COLO668 (cell line): Measurements from ENCODE around the gene RND3.

Experiments used
- DNase-seq: peaks from one replicate; lab custom pipeline; 2025; ENCODE audit not compliant: unreplicated experiment; lab: John Stamatoyannopoulos, UW

The RND3 gene

GRCh38 chr2:150487537-150488429, at the start of gene RND3:
Gene RND3 (minus strand): TSS chr2:150487667. CDS start chr2:150487417, 250 bp downstream.
- peak; percentile 95 for DNase-seq

- DNase-seq, result no peak
Observed at GRCh38 chr2:150535176-150535575, 47.7 kb upstream of the RND3 start.

- DNase-seq, result no peak
Observed at GRCh38 chr2:150532879-150533278, 45.4 kb upstream of the RND3 start.

GRCh38 chr2:150532020-150532419, 44.6 kb upstream of the RND3 start:
- DNase-seq, result no peak

- no peak for DNase-seq
Observed at GRCh38 chr2:150531591-150531990, 44.1 kb upstream of the RND3 start.

- DNase-seq, result no peak
Observed at GRCh38 chr2:150530168-150530567, 42.7 kb upstream of the RND3 start.

- DNase-seq, result no peak
Observed at GRCh38 chr2:150528861-150529801, 41.7 kb upstream of the RND3 start.

GRCh38 chr2:150526827-150527226, 39.4 kb upstream of the RND3 start:
- no peak for DNase-seq

GRCh38 chr2:150526006-150526405, 38.5 kb upstream of the RND3 start:
- DNase-seq, result no peak

- no peak for DNase-seq
Observed at GRCh38 chr2:150522269-150522668, 34.8 kb upstream of the RND3 start.

GRCh38 chr2:150520887-150521664, 33.6 kb upstream of the RND3 start:
- DNase-seq, result no peak

GRCh38 chr2:150520033-150520432, 32.6 kb upstream of the RND3 start:
- DNase-seq, result no peak

GRCh38 chr2:150517951-150518680, 30.6 kb upstream of the RND3 start:
- DNase-seq, result no peak

GRCh38 chr2:150513647-150514046, 26.2 kb upstream of the RND3 start:
- no peak for DNase-seq

GRCh38 chr2:150508497-150509137, 21.1 kb upstream of the RND3 start:
- no peak for DNase-seq

- no peak for DNase-seq
Observed at GRCh38 chr2:150507071-150507470, 19.6 kb upstream of the RND3 start.

GRCh38 chr2:150505178-150505577, 17.7 kb upstream of the RND3 start:
- DNase-seq, result no peak

- no peak for DNase-seq
Observed at GRCh38 chr2:150495993-150496627, 8.6 kb upstream of the RND3 start.

- no peak for DNase-seq
Observed at GRCh38 chr2:150495001-150495400, 7.5 kb upstream of the RND3 start.
